ENCODE measurements around the gene DHRS13. TPM values are rescaled to one million over a fixed set of nuclear protein-coding genes. Genes with fewer than 3 reads are reported as not detected.

Gene DHRS13
- polyA plus RNA-seq, 2 of the 4 experiments (the other 2 are of a cell fraction): 4.8 to 7.0 TPM

GRCh38 chr17:28897769-28898526, 4.9 kb downstream of the DHRS13 start:
- Histone ChIP-seq H3K27ac (peak overlapping the region; percentile 87 to 97), H3K4me2 (peak overlapping the region; percentile 84), H3K4me1 (peaks cover 23% of the 10 kb centered on the region), H3K9me3 (no peaks in the 10 kb centered on the region), H3K4me3 (peak overlapping the region; percentile 70)
- CTCF ChIA-PET: interaction anchor here (0.6 to 34.7 kb wide), 22 partner anchors 11 to 214 kb away, joined by 3 to 685 read pairs (median 5); partner anchors contain the start of genes NEK8 and TLCD1
- TF ChIP-seq JUN (IDR thresholded peaks at IDR 0.05): 0 out of 5 replicates have a peak, but pooled peaks of 1 of the 2 experiments have one; percentile 58
- TF ChIP-seq ZC3H11A (IDR thresholded peaks at IDR 0.05): no peak
- no peak for TF ChIP-seq ZNF302 (CRISPR knock-in tag; IDR thresholded peaks at IDR 0.05)
- TF ChIP-seq CTCF (IDR thresholded peaks at IDR 0.05): no peak
- WGBS (ENCODE audit: missing lambda C conversion rate): 17% methylated on average over 22 of the region's 23 CpGs
- FAIRE-seq: no peak
- DNase-seq (ENCODE audit: low read depth in 1 of 2, low spot score in 1 of 2): no peak
- ATAC-seq: peak; percentile 31 to 32
- POLR2A ChIA-PET: interaction anchor here (0.6 to 2.0 kb wide), 4 partner anchors 54 to 171 kb away, joined by 3 to 5 read pairs (median 3); partner anchors contain the start of gene PHF12

GRCh38 chr17:28896884-28897768, 5.8 kb downstream of the DHRS13 start, which contains the start of gene FLOT2:
Gene FLOT2 (minus strand): TSS chr17:28897733. CDS start chr17:28897574, 159 bp downstream.
- FAIRE-seq (no peak), DNase-seq (ENCODE audit: low read depth in 1 of 2, low spot score in 1 of 2) (peak; percentile 36 to 55), ATAC-seq (peak; percentile 68 to 82)
- POLR2A ChIA-PET: interaction anchor here (0.6 to 2.0 kb wide), 4 partner anchors 15 to 170 kb away, joined by 3 to 5 read pairs (median 4); partner anchors contain the start of gene PHF12
- H3K9me3 ChIP-seq: no peaks in the 10 kb centered on the region
- H3K4me2 ChIP-seq: peak within 1 kb of the TSS; percentile 84
- peak within 1 kb of the TSS; percentile 87 to 97 for H3K27ac ChIP-seq
- H3K4me1 ChIP-seq: peaks cover 23% of the 10 kb centered on the region
- 1% methylated on average over 28 of the region's 73 CpGs for WGBS (ENCODE audit: missing lambda C conversion rate)
- CTCF ChIA-PET: interaction anchor here (0.6 to 34.7 kb wide), 24 partner anchors 11 to 215 kb away, joined by 3 to 685 read pairs (median 5); partner anchors contain the start of genes NEK8 and TLCD1
- H3K4me3 ChIP-seq: peak within 1 kb of the TSS; percentile 70
- TF ChIP-seq EP300 (IDR thresholded peaks at IDR 0.05) (no peak), NPAS2 (CRISPR knock-in tag; IDR thresholded peaks at IDR 0.05; ENCODE audit: borderline replicate concordance) (no peak), ZC3H11A (IDR thresholded peaks at IDR 0.05) (no peak), REST (IDR thresholded peaks at IDR 0.05) (no peak), JUN (IDR thresholded peaks at IDR 0.05) (peak; percentile 40 to 87; a peak in 3 of 5 replicates), RCOR1 (IDR thresholded peaks at IDR 0.05; ENCODE audit: low read depth, low read length) (no peak), FOSL2 (IDR thresholded peaks at IDR 0.05) (no peak), FOSL2 (CRISPR knock-in tag; IDR thresholded peaks at IDR 0.05) (no peak), CTCF (IDR thresholded peaks at IDR 0.05) (peak; percentile 38; the same call in 1 of the 3 replicates), ELK1 (IDR thresholded peaks at IDR 0.05; ENCODE audit: low read depth, low read length) (no peak), SMC3 (IDR thresholded peaks at IDR 0.05) (0 out of 3 replicates have a peak, but pooled peaks have one; percentile 21), EHMT2 (IDR thresholded peaks at IDR 0.05; ENCODE audit: low read depth) (no peak), NR3C1 (IDR thresholded peaks at IDR 0.05) (no peak), POLR2A (IDR thresholded peaks at IDR 0.05; ENCODE audit: low read length) (peak; percentile 78; the same call in 1 of the 2 replicates), SREBF2 (IDR thresholded peaks at IDR 0.05) (no peak), CBX8 (IDR thresholded peaks at IDR 0.05) (no peak), KDM1A (IDR thresholded peaks at IDR 0.05; ENCODE audit: low read depth) (no peak), PBX3 (IDR thresholded peaks at IDR 0.05) (no peak; the same call in 1 of the 2 replicates), RARB (CRISPR knock-in tag; IDR thresholded peaks at IDR 0.05) (no peak), NFE2L2 (conservative IDR thresholded peaks at IDR 0.05; ENCODE audit: low read length) (no peak), HES2 (IDR thresholded peaks at IDR 0.05) (no peak), TP53 (CRISPR knock-in tag; IDR thresholded peaks at IDR 0.05) (no peak)

Data from A549 (cell line).